ENCODE measurements around the gene AOPEP. TPM values are rescaled to one million over a fixed set of nuclear protein-coding genes. Genes with fewer than 3 reads are reported as not detected.
A peak's percentile ranks its signal among the peaks of the same experiment; 100 is the strongest.

Gene AOPEP
- total RNA-seq, 4 donors from 2014 or later, result 252 to 375 (median 312) TPM

DNA sequence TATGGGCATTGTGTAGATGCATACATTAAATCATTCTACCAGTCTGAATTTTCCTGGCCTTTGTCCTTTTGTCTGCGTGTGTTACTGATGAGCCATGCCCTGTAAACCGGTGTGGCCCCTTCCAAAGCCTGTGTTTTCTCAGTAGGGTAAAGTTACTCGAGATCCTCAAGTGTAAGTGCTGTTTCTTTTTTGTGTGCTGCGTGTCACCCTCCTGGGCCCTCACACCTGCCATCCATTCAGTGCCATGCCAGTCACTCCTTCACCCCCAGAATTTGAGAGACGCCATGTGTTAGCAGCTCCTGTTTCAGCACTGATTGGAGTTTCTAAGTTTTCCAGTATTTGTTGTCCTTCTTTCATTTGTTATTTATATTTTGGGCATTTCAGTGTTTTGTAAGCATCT lies 302.8 kb downstream of the AOPEP start:
- no peaks in the 10 kb centered on the region for H3K27me3 ChIP-seq
- no peak for ATAC-seq
- WGBS, 2 donors (ENCODE audit: low coverage in 1 of 2), result 23 to 48% methylated on average over 3 to 5 of the region's 5 CpGs
- no peak overlapping the region for H3K4me3 ChIP-seq
- no peaks in the 10 kb centered on the region for H3K9me3 ChIP-seq
- TF ChIP-seq EP300 (IDR thresholded peaks at IDR 0.05), result no peak
- no peak for TF ChIP-seq POLR2AphosphoS5 (IDR thresholded peaks at IDR 0.05)
- TF ChIP-seq POLR2A (IDR thresholded peaks at IDR 0.05), result no peak
- no peak for TF ChIP-seq CTCF (IDR thresholded peaks at IDR 0.05)
- peaks cover 41 to 100% (median 60%) of the 10 kb centered on the region in 3 donors for H3K4me1 ChIP-seq
- peaks cover 0 to 6% of the 10 kb centered on the region in 2 donors for H3K36me3 ChIP-seq
- peak overlapping the region in 3 of 4 donors; percentile 52 to 99 (median 98) for H3K27ac ChIP-seq

DNA sequence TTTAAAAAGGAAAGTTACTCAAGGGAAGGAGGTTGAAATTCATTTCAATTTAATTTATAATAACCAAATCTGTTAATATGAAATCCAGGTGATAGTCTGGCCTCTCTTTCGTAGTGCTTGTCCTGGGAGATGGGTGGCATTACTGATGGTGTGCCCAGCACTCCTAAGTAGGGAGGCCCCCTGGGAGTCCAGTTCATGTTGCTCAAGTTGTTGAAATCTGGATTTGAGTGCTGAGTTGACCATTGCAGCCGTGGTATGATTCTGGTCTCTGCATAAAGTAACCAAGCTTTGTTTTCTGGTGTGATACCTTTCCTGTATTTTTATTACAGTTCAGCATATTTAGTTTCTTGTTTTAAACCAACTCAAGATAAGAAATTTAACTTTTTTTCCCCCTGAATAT lies 303.2 kb downstream of the AOPEP start:
- peak overlapping the region; percentile 7 to 99 (median 75) for H3K27ac ChIP-seq
- H3K9me3 ChIP-seq, result no peaks in the 10 kb centered on the region
- H3K36me3 ChIP-seq, result peaks cover 0 to 7% of the 10 kb centered on the region in 2 donors
- H3K27me3 ChIP-seq, result no peaks in the 10 kb centered on the region
- WGBS, 2 donors (ENCODE audit: low coverage in 1 of 2), result 57 to 61% methylated on average over 1 to 2 of the region's 2 CpGs
- no peak overlapping the region for H3K4me3 ChIP-seq
- peaks cover 42 to 100% (median 60%) of the 10 kb centered on the region in 3 donors for H3K4me1 ChIP-seq
- TF ChIP-seq CTCF (IDR thresholded peaks at IDR 0.05), result no peak
- no peak for TF ChIP-seq POLR2AphosphoS5 (IDR thresholded peaks at IDR 0.05)
- no peak for TF ChIP-seq POLR2A (IDR thresholded peaks at IDR 0.05)
- no peak for TF ChIP-seq EP300 (IDR thresholded peaks at IDR 0.05)
- no peak for ATAC-seq

DNA sequence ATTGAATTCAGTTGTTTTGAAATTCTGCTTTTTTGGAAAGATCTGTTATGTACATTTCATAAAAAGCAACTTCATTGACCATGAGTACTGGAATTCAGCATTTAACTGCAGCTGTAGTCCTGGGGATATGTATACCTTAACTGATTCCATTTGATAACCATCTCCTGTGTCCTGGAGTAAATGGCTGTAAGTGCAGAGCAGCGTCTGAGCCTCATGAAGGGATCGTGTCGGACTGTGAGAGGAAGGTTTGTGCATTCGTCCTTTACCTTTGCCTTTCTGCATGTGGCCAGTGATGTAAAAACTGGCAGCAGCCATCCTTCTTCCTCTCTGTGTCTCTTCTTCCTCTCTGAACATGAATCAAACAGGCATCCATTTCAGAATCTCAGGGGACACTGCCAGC lies 303.8 kb downstream of the AOPEP start:
- H3K4me3 ChIP-seq, result no peak overlapping the region
- TF ChIP-seq CTCF (IDR thresholded peaks at IDR 0.05) (no peak), EP300 (IDR thresholded peaks at IDR 0.05) (no peak), POLR2A (IDR thresholded peaks at IDR 0.05) (no peak), POLR2AphosphoS5 (IDR thresholded peaks at IDR 0.05) (no peak)
- WGBS, 2 donors (ENCODE audit: low coverage in 1 of 2), result 40% methylated on average over 3 of the region's 4 CpGs; no CpG with 5 or more reads in 1 of the 2 donors
- ATAC-seq, result no peak
- no peaks in the 10 kb centered on the region for H3K27me3 ChIP-seq
- peak overlapping the region; percentile 7 to 99 (median 86) for H3K27ac ChIP-seq
- H3K9me3 ChIP-seq, result no peaks in the 10 kb centered on the region
- H3K36me3 ChIP-seq, result peaks cover 0 to 13% of the 10 kb centered on the region in 2 donors
- peaks cover 39 to 100% (median 56%) of the 10 kb centered on the region in 3 donors for H3K4me1 ChIP-seq

- Histone ChIP-seq H3K4me1 (peaks cover 40 to 100% (median 56%) of the 10 kb centered on the region in 3 donors), H3K27me3 (no peaks in the 10 kb centered on the region), H3K36me3 (peaks cover 0 to 13% of the 10 kb centered on the region in 2 donors), H3K27ac (peak overlapping the region; percentile 7 to 99 (median 86)), H3K4me3 (no peak overlapping the region), H3K9me3 (no peaks in the 10 kb centered on the region)
- 29 to 40% methylated on average over 10 of the region's 10 CpGs for WGBS, 2 donors (ENCODE audit: low coverage in 1 of 2)
- no peak for ATAC-seq
- no peak for TF ChIP-seq CTCF (IDR thresholded peaks at IDR 0.05)
- no peak for TF ChIP-seq EP300 (IDR thresholded peaks at IDR 0.05)
- TF ChIP-seq POLR2AphosphoS5 (IDR thresholded peaks at IDR 0.05), result peak; percentile 18
- no peak for TF ChIP-seq POLR2A (IDR thresholded peaks at IDR 0.05)
Measured at GRCh38 chr9:95030920-95031642, 304.6 kb downstream of the AOPEP start.

Data from gastroesophageal sphincter (tissue), 4 donors.